Measurements from ENCODE around the gene PARN.

- TF ChIP-seq CTCF (conservative IDR thresholded peaks at IDR 0.05; ENCODE audit: low read depth in 2 of 2) (no peak), EZH2phosphoT487 (IDR thresholded peaks at IDR 0.05; ENCODE audit: unreplicated experiment) (no peak), POLR2AphosphoS5 (IDR thresholded peaks at IDR 0.05; ENCODE audit: low read depth) (no peak), REST (IDR thresholded peaks at IDR 0.05; ENCODE audit: unreplicated experiment) (no peak), EZH2 (IDR thresholded peaks at IDR 0.05; ENCODE audit: low read depth, unreplicated experiment) (no peak), ZNF114 (CRISPR knock-in tag; IDR thresholded peaks at IDR 0.05) (no peak), JUNB (IDR thresholded peaks at IDR 0.05; ENCODE audit: unreplicated experiment) (no peak), CREB1 (CRISPR knock-in tag; IDR thresholded peaks at IDR 0.05; ENCODE audit: low read depth) (no peak), ETS1 (IDR thresholded peaks at IDR 0.05) (no peak)
Observed at GRCh38 chr16:14579266-14579665, 50.8 kb downstream of the PARN start.

Data from GM23338 (cell line).